K562 (cell line): ENCODE data around the gene PBXIP1. TPM values are rescaled to one million over a fixed set of nuclear protein-coding genes. Genes with fewer than 3 reads are reported as not detected.

Experiments
- ATAC-seq: fragments of 200-7000 bp; cut with Tn5 transposase; 3 replicates; pipeline ENCODE4 v1.9.1; 2020; ENCODE audit warnings: moderate library complexity
- BruUV-seq: library from RNA; stranded (reverse); fragments of 400-500 nt; replicated peaks from 2 replicates; lab custom pipeline; 2021; lab: Mats Ljungman, UMichigan
- CTCF ChIA-PET: fragments of 300-600 bp; formaldehyde crosslinking; extraction: SDS; loops from one replicate; lab custom pipeline; 2021; ENCODE audit warnings: low intra/inter-chr PET ratio; lab: Yijun Ruan, JAX
- POLR2A ChIA-PET: fragments of 300-600, 350-650 bp; sonication (Branson Sonifier 250); formaldehyde crosslinking; extraction: SDS; loops from one replicate; lab custom pipeline; 2021; ENCODE audit warnings: antibody characterized with exemption, inconsistent platforms; lab: Yijun Ruan, JAX
- DNase-seq, 4 experiments: peaks; one replicate each; pipeline versions ENCODE4 v3.0.0 to v3.0.0-alpha.2; 2011 to 2018; ENCODE audit warnings: low spot score in 3 of 4, mixed read lengths in 3 of 4; ENCODE audit errors: extremely low read depth in 1 of 4
- FAIRE-seq: peaks from 2 replicates; lab custom pipeline; 2011; peaks lifted over from hg19 to GRCh38; lab: Jason Lieb, UNC
- H2AFZ ChIP-seq: 2 replicates; pipeline ENCODE4 v1.6.0; 2011; ENCODE audit warnings: low read depth, low read length, control low read depth, inconsistent platforms
- H3K27ac ChIP-seq: fragments of 200-600 bp; 3 replicates; pipeline ENCODE4 v1.8.0; 2011; ENCODE audit warnings: low read depth, mild to moderate bottlenecking, control low read depth, inconsistent platforms, low read length, moderate library complexity, mixed read lengths; ENCODE audit errors: extremely low read depth
- H3K27me3 ChIP-seq, 2 experiments: fragments of 300-600 bp in 1 of 2; 2 replicates in 1 of 2; 3 replicates in 1 of 2; pipeline versions ENCODE4 v1.6.0 to v1.8.0; 2011; ENCODE audit warnings: inconsistent platforms in 2 of 2, low read length in 2 of 2, mild to moderate bottlenecking in 1 of 2, mixed read lengths in 1 of 2, moderate library complexity in 1 of 2; ENCODE audit not compliant: control insufficient read depth in 2 of 2, insufficient read depth in 2 of 2
- H3K36me3 ChIP-seq: fragments of 300-600 bp; 3 replicates; pipeline ENCODE4 v1.8.0; 2011; ENCODE audit warnings: mild to moderate bottlenecking, low read length, inconsistent platforms; ENCODE audit not compliant: control insufficient read depth, insufficient read depth
- H3K4me1 ChIP-seq, 2 experiments: fragments of 200-600 bp in 1 of 2; replicated peaks in 1 of 2; 2 replicates in 1 of 2; 3 replicates in 1 of 2; pipeline versions ENCODE4 v1.5.1 to v1.8.0; 2011; ENCODE audit warnings: inconsistent platforms in 2 of 2, low read length in 2 of 2, mild to moderate bottlenecking in 1 of 2, mixed read lengths in 1 of 2, moderate library complexity in 1 of 2; ENCODE audit not compliant: control insufficient read depth in 2 of 2, insufficient read depth in 2 of 2
- H3K4me2 ChIP-seq: 2 replicates; pipeline ENCODE4 v1.6.1; 2011; ENCODE audit warnings: low read length, control low read depth, inconsistent platforms, mixed read lengths; ENCODE audit not compliant: insufficient read depth
- H3K4me3 ChIP-seq: fragments of 200-600 bp; sonication (generic), shearing (Covaris generic); 2 replicates; pipeline ENCODE4 v1.5.1; 2016; ENCODE audit warnings: control low read depth, inconsistent platforms
- H3K79me2 ChIP-seq: fragments of 200-600 bp; 3 replicates; pipeline ENCODE4 v1.8.0; 2011; ENCODE audit warnings: low read length, inconsistent platforms; ENCODE audit not compliant: control insufficient read depth, insufficient read depth
- H3K9ac ChIP-seq, 2 experiments: 2 replicates each; pipeline versions ENCODE4 v1.6.0 to v1.6.1; 2011; ENCODE audit warnings: low read depth in 2 of 2, low read length in 2 of 2, control low read depth in 1 of 2, inconsistent platforms in 1 of 2, mild to moderate bottlenecking in 1 of 2, mixed read lengths in 1 of 2; ENCODE audit not compliant: insufficient read depth in 1 of 2
- H3K9me1 ChIP-seq: one replicate; pipeline ENCODE4 v1.6.0; 2011; ENCODE audit warnings: inconsistent platforms, mild to moderate bottlenecking, low read length, moderate library complexity; ENCODE audit not compliant: control insufficient read depth, insufficient read depth
- H3K9me3 ChIP-seq: replicated peaks from 2 replicates; pipeline ENCODE4 v1.5.1; 2011; ENCODE audit warnings: low read depth, low read length, inconsistent platforms; ENCODE audit not compliant: control insufficient read depth, insufficient read depth
- H4K20me1 ChIP-seq: replicated peaks from 2 replicates; pipeline ENCODE4 v1.6.1; 2011; ENCODE audit warnings: low read length, inconsistent platforms, mixed read lengths; ENCODE audit not compliant: control insufficient read depth, insufficient read depth
- CHCHD3 ChIP-seq: fragments of 250-450 bp; sonication (Bioruptor Pico); IDR thresholded peaks from 2 replicates; pipeline ENCODE4 v2.1.2; 2022; ENCODE audit warnings: mild to moderate bottlenecking
- HDAC6 ChIP-seq: IDR thresholded peaks from 2 replicates; pipeline ENCODE4 v1.6.1; 2012; ENCODE audit warnings: low read depth, mild to moderate bottlenecking, control low read depth, inconsistent platforms, low read length, moderate library complexity
- HNRNPL ChIP-seq: fragments of 200-400 bp; formaldehyde crosslinking; IDR thresholded peaks from 2 replicates; pipeline ENCODE4 v1.6.1; 2017; ENCODE audit warnings: low read depth, mild to moderate bottlenecking, low read length
- JUN ChIP-seq, 2 experiments: sonication (generic) in 1 of 2; formaldehyde crosslinking in 1 of 2; IDR thresholded peaks; 2 replicates each; pipeline versions ENCODE4 v1.6.1 to v1.8.0; 2012 to 2022; ENCODE audit warnings: borderline replicate concordance in 2 of 2, mild to moderate bottlenecking in 2 of 2, improper control_type of control experiment in 1 of 2, low read depth in 1 of 2, low read length in 1 of 2, missing genetic modification reagents in 1 of 2
- NFE2 ChIP-seq: IDR thresholded peaks from 2 replicates; pipeline ENCODE4 v1.6.1; 2014; ENCODE audit warnings: antibody characterized with exemption, low read depth
- NFYB ChIP-seq: IDR thresholded peaks from 2 replicates; pipeline ENCODE4 v1.6.1; 2011; ENCODE audit warnings: mild to moderate bottlenecking, moderate library complexity; ENCODE audit not compliant: insufficient read length; ENCODE audit errors: extremely low read depth
- RBM15 ChIP-seq: fragments of 200-400 bp; formaldehyde crosslinking; IDR thresholded peaks from 2 replicates; pipeline ENCODE4 v1.6.1; 2018; ENCODE audit warnings: mild to moderate bottlenecking, low read length, moderate library complexity; ENCODE audit not compliant: insufficient read depth
- SP1 ChIP-seq: sonication (generic); formaldehyde crosslinking; IDR thresholded peaks from 2 replicates; pipeline ENCODE4 v1.8.1; 2022; ENCODE audit warnings: mild to moderate bottlenecking, missing genetic modification reagents
- STAG1 ChIP-seq: sonication (generic); formaldehyde crosslinking; IDR thresholded peaks from 2 replicates; pipeline ENCODE4 v1.5.0; 2020; ENCODE audit warnings: missing genetic modification reagents, borderline replicate concordance
- ZBTB17 ChIP-seq: fragments of 450-650 bp; formaldehyde crosslinking; IDR thresholded peaks from 2 replicates; pipeline ENCODE4 v1.4.0; 2020; ENCODE audit warnings: mild to moderate bottlenecking
- ZFP1 ChIP-seq: fragments of 450-650 bp; formaldehyde crosslinking; IDR thresholded peaks from 2 replicates; pipeline ENCODE4 v1.4.0; 2020; ENCODE audit warnings: mild to moderate bottlenecking, mixed read lengths
- ZNF717 ChIP-seq: fragments of 250-450 bp; sonication (Bioruptor Pico); IDR thresholded peaks from 2 replicates; pipeline ENCODE4 v1.5.0; 2021
- WGBS: fragments of 100-300 bp; shearing (Covaris generic); methylation state at CpG from one replicate; pipeline ENCODE4 v1.1.6; 2016; ENCODE audit warnings: low coverage, mixed read lengths; ENCODE audit not compliant: insufficient coverage; ENCODE audit errors: missing lambda C conversion rate; 5-methylcytosine and 5-hydroxymethylcytosine counted together
- in situ Hi-C: fragments of 300-500 bp; cut with MboI; formaldehyde crosslinking; loops from 4 replicates; pipeline ENCODE4 v1.15.0; 2018; ENCODE audit warnings: inconsistent platforms, mixed read lengths
- intact Hi-C: fragments of 100-400 bp; cut with micrococcal nuclease; formaldehyde crosslinking; loops from 2 replicates; pipeline ENCODE4 v1.14.2; 2022
- polyA plus RNA-seq, 8 experiments: library from polyadenylated mRNA; depleted of rRNA in 4 of 8; stranded (reverse) in 5 of 8; unstranded in 3 of 8; fragments of >200 nt; fragmentation: Nextera tagmentation in 2 of 8; fragmentation: Illumina TruSeq in 1 of 8; extraction: Ambion mirVana in 2 of 8; extraction: Trizol in 1 of 8; gene quantifications; 2 replicates each; pipeline versions ENCODE4 v1.2.1 to v1.2.3, GENCODE V29; 2011 to 2014; ENCODE audit warnings: inconsistent platforms in 1 of 8, missing spikeins in 1 of 8
- total RNA-seq, 7 experiments: library from RNA; depleted of rRNA in 6 of 7; stranded (reverse); fragments of >200 nt in 6 of 7; fragmentation: Illumina TruSeq in 2 of 7; extraction: Trizol in 2 of 7; gene quantifications; 2 replicates each; pipeline versions ENCODE4 v1.2.1 to v1.2.3, GENCODE V29; 2011 to 2021; ENCODE audit warnings: low replicate concordance in 1 of 7
- TF ChIP-seq, protein P1 (sequence below): fragments of 450-650 bp; IDR thresholded peaks from 2 replicates; pipeline ENCODE4 v1.6.1; 2016; ENCODE audit warnings: borderline replicate concordance
- TF ChIP-seq, protein P2 (sequence below): fragments of 450-650 bp; IDR thresholded peaks from 2 replicates; pipeline ENCODE4 v1.6.1; 2017; ENCODE audit warnings: antibody characterized with exemption, mild to moderate bottlenecking

PBXIP1 gene
- total and polyA plus RNA-seq, 9 of the 15 experiments (the other 6 are each of a cell fraction or from before 2014, with no cell fraction given), result 0.13 to 8.3 (median 5.8) TPM

DNA sequence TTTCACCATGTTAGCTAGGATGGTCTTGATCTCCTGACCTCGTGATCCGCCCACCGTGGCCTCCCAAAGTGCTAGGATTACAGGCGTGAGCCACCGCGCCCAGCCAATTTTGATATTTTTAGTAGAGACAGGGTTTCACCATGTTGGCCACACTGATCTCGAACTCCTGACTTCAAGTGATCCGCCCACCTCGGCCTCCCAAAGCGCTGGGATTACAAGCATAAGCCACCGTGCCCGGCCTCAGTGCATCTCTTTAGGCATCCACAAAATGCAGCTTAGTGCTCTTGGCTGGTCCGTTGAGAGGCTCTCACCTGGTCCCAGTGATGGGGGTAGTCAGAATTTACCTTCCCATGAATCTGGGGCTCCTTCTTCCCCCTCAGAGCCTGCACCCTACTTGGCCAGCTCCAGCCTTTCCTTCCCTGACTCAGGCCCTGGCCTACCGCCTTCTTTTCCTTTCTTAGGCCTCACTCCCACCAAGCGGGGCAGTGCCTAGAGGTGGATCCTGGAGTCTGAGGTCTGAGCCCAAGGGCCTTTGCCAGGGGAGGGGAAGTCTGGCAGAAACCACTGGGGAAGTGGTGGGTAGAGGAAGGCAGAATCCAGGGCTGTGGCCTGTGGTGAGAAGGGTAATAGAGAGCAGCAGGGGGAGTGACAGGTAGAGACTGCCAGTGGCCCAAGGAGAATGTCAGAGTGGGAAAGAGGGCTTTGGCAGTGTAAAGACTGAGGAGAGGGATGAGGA lies 41.2 kb upstream of the PBXIP1 start:
- H3K4me3 ChIP-seq, result no peak overlapping the region
- intact Hi-C loops, result no loop called here
- no peaks in the 10 kb centered on the region for H4K20me1 ChIP-seq
- H3K9me3 ChIP-seq, result no peaks in the 10 kb centered on the region
- peaks cover 6% of the 10 kb centered on the region for H3K9me1 ChIP-seq
- ChIA-PET POLR2A (interaction anchor here (0.6 to 8.2 kb wide), 5 partner anchors 10 to 61 kb away, joined by 3 to 80 read pairs (median 3); partner anchors contain the start of genes CKS1B, FLAD1, PBXIP1 and PMVK), CTCF (interaction anchor here (1.0 to 1.1 kb wide), 2 partner anchors 35 kb away, joined by 3 read pairs; partner anchors contain the start of gene PYGO2)
- BruUV-seq, result no TSS peak
- DNase-seq, result no peak
- H3K9ac ChIP-seq, result peak overlapping the region in 1 of 2 experiments; percentile 74; a peak in 1 of 4 replicates
- H3K27me3 ChIP-seq, result no peaks in the 10 kb centered on the region
- in situ Hi-C loops, result no loop called here
- no peak overlapping the region for H3K27ac ChIP-seq
- H2AFZ ChIP-seq, result no peak overlapping the region
- no peak for FAIRE-seq
- H3K4me2 ChIP-seq, result no peak overlapping the region
- no peak for ATAC-seq
- H3K4me1 ChIP-seq, result peaks cover 48 to 65% of the 10 kb centered on the region in 2 experiments
- peaks cover 10% of the 10 kb centered on the region; the same call in 2 of the 3 replicates for H3K36me3 ChIP-seq
- 86% methylated on average over 15 of the region's 15 CpGs for WGBS
- peaks cover 7% of the 10 kb centered on the region; the same call in 2 of the 3 replicates for H3K79me2 ChIP-seq
- TF ChIP-seq, protein P1, sequence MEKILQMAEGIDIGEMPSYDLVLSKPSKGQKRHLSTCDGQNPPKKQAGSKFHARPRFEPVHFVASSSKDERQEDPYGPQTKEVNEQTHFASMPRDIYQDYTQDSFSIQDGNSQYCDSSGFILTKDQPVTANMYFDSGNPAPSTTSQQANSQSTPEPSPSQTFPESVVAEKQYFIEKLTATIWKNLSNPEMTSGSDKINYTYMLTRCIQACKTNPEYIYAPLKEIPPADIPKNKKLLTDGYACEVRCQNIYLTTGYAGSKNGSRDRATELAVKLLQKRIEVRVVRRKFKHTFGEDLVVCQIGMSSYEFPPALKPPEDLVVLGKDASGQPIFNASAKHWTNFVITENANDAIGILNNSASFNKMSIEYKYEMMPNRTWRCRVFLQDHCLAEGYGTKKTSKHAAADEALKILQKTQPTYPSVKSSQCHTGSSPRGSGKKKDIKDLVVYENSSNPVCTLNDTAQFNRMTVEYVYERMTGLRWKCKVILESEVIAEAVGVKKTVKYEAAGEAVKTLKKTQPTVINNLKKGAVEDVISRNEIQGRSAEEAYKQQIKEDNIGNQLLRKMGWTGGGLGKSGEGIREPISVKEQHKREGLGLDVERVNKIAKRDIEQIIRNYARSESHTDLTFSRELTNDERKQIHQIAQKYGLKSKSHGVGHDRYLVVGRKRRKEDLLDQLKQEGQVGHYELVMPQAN, result no peak
- no peak for TF ChIP-seq CHCHD3 (CRISPR knock-in tag)
- no peak for TF ChIP-seq STAG1 (CRISPR knock-in tag)
- no peak for TF ChIP-seq NFYB
- no peak for TF ChIP-seq RBM15
- TF ChIP-seq, protein P2, sequence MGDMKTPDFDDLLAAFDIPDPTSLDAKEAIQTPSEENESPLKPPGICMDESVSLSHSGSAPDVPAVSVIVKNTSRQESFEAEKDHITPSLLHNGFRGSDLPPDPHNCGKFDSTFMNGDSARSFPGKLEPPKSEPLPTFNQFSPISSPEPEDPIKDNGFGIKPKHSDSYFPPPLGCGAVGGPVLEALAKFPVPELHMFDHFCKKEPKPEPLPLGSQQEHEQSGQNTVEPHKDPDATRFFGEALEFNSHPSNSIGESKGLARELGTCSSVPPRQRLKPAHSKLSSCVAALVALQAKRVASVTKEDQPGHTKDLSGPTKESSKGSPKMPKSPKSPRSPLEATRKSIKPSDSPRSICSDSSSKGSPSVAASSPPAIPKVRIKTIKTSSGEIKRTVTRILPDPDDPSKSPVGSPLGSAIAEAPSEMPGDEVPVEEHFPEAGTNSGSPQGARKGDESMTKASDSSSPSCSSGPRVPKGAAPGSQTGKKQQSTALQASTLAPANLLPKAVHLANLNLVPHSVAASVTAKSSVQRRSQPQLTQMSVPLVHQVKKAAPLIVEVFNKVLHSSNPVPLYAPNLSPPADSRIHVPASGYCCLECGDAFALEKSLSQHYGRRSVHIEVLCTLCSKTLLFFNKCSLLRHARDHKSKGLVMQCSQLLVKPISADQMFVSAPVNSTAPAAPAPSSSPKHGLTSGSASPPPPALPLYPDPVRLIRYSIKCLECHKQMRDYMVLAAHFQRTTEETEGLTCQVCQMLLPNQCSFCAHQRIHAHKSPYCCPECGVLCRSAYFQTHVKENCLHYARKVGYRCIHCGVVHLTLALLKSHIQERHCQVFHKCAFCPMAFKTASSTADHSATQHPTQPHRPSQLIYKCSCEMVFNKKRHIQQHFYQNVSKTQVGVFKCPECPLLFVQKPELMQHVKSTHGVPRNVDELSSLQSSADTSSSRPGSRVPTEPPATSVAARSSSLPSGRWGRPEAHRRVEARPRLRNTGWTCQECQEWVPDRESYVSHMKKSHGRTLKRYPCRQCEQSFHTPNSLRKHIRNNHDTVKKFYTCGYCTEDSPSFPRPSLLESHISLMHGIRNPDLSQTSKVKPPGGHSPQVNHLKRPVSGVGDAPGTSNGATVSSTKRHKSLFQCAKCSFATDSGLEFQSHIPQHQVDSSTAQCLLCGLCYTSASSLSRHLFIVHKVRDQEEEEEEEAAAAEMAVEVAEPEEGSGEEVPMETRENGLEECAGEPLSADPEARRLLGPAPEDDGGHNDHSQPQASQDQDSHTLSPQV, result no peak
- no peak for TF ChIP-seq NFE2
- TF ChIP-seq ZFP1, result no peak
- no peak for TF ChIP-seq SP1
- TF ChIP-seq HNRNPL, result no peak
- no peak for TF ChIP-seq ZBTB17 (CRISPR knock-in tag)
- TF ChIP-seq ZNF717 (CRISPR knock-in tag), result no peak
- no peak for TF ChIP-seq HDAC6
- TF ChIP-seq JUN (IDR thresholded peaks at IDR 0.05; ENCODE audit: borderline replicate concordance, low read depth, low read length), result no peak
- no peak for TF ChIP-seq JUN (CRISPR knock-in tag; IDR thresholded peaks at IDR 0.05; ENCODE audit: borderline replicate concordance)
